ENCODE results near the gene C9orf72.

C9orf72 gene

GRCh38 chr9:27537756-27538155 lies 35.5 kb downstream of the C9orf72 start:
- DNase-seq: no peak

GRCh38 chr9:27537027-27537435 lies 36.2 kb downstream of the C9orf72 start:
- DNase-seq: no peak

- DNase-seq: no peak
Observed at GRCh38 chr9:27536168-27536567, 37.1 kb downstream of the C9orf72 start.

- DNase-seq: no peak
Observed at GRCh38 chr9:27535701-27536118, 37.6 kb downstream of the C9orf72 start.

- DNase-seq: no peak
Observed at GRCh38 chr9:27534658-27535209, 38.5 kb downstream of the C9orf72 start.

- DNase-seq: no peak
Observed at GRCh38 chr9:27534131-27534530, 39.1 kb downstream of the C9orf72 start.

- DNase-seq: no peak
Observed at GRCh38 chr9:27533311-27533710, 40.0 kb downstream of the C9orf72 start.

GRCh38 chr9:27532046-27532445 lies 41.2 kb downstream of the C9orf72 start:
- no peak for DNase-seq

- DNase-seq: no peak
Observed at GRCh38 chr9:27530915-27531755, 42.1 kb downstream of the C9orf72 start.

- peak; percentile 71 for DNase-seq
Observed at GRCh38 chr9:27529316-27530278, 43.7 kb downstream of the C9orf72 start, which contains the start of gene MOB3B. TSS of gene MOB3B (minus strand) at chr9:27529814. CDS start at chr9:27455550, 74,264 bp downstream.

- DNase-seq: peak; percentile 16
Observed at GRCh38 chr9:27528886-27529315, 44.4 kb downstream of the C9orf72 start.

GRCh38 chr9:27528076-27528885 lies 45.0 kb downstream of the C9orf72 start:
- DNase-seq: peak; percentile 38

- DNase-seq: no peak
Observed at GRCh38 chr9:27527702-27528075, 45.6 kb downstream of the C9orf72 start.

- DNase-seq: no peak
Observed at GRCh38 chr9:27524236-27524635, 49.0 kb downstream of the C9orf72 start, which contains the start of gene IFNK. TSS of gene IFNK (plus strand) at chr9:27524290. CDS start at chr9:27524337, 47 bp downstream.

- DNase-seq: no peak
Observed at GRCh38 chr9:27523141-27523540, 50.1 kb downstream of the C9orf72 start.

GRCh38 chr9:27520986-27521385 lies 52.3 kb downstream of the C9orf72 start:
- no peak for DNase-seq

GRCh38 chr9:27519466-27520465 lies 53.5 kb downstream of the C9orf72 start:
- no peak for DNase-seq

GRCh38 chr9:27518809-27519208 lies 54.5 kb downstream of the C9orf72 start:
- DNase-seq: no peak

- DNase-seq: no peak
Observed at GRCh38 chr9:27518006-27518405, 55.3 kb downstream of the C9orf72 start.

GRCh38 chr9:27514551-27514950 lies 58.7 kb downstream of the C9orf72 start:
- no peak for DNase-seq

GRCh38 chr9:27511771-27512170 lies 61.5 kb downstream of the C9orf72 start:
- DNase-seq: no peak
